Stimulated activated naive CD8-positive, alpha-beta T cell treated with anti-CD3 and anti-CD28 coated beads, Interleukin-15, amount 100 ng/mL, for 72 hours (primary cell): ENCODE results near the gene ADGRB2.

ENCODE experiments used
- ATAC-seq: fragments of 150-1000 bp; cut with Tn5 transposase; 2 replicates; pipeline ENCODE4 v1.10.0; 2021; ENCODE audit warnings: mild to moderate bottlenecking, moderate library complexity
- DNase-seq, 2 donors: peaks; one replicate each; pipeline ENCODE4 v3.0.0; 2021 to 2022
- H3K27ac Mint-ChIP-seq, 2 donors: one replicate each; pipeline ENCODE4 v1.8.0; 2022; ENCODE audit warnings: mild to moderate bottlenecking in 2 of 2, mixed read lengths in 2 of 2, moderate library complexity in 2 of 2
- H3K27me3 Mint-ChIP-seq: one replicate; pipeline ENCODE4 v1.8.0; 2022; ENCODE audit warnings: mixed read lengths
- H3K4me1 Mint-ChIP-seq: one replicate; pipeline ENCODE4 v1.8.0; 2022; ENCODE audit warnings: mild to moderate bottlenecking, mixed read lengths
- H3K4me3 Mint-ChIP-seq, 2 donors: one replicate each; pipeline ENCODE4 v1.8.0; 2022; ENCODE audit warnings: mild to moderate bottlenecking in 2 of 2, mixed read lengths in 2 of 2, moderate library complexity in 1 of 2
- H3K9me3 Mint-ChIP-seq, 2 donors: one replicate each; pipeline ENCODE4 v1.8.0; 2022; ENCODE audit warnings: mixed read lengths in 2 of 2

ADGRB2 gene

DNA sequence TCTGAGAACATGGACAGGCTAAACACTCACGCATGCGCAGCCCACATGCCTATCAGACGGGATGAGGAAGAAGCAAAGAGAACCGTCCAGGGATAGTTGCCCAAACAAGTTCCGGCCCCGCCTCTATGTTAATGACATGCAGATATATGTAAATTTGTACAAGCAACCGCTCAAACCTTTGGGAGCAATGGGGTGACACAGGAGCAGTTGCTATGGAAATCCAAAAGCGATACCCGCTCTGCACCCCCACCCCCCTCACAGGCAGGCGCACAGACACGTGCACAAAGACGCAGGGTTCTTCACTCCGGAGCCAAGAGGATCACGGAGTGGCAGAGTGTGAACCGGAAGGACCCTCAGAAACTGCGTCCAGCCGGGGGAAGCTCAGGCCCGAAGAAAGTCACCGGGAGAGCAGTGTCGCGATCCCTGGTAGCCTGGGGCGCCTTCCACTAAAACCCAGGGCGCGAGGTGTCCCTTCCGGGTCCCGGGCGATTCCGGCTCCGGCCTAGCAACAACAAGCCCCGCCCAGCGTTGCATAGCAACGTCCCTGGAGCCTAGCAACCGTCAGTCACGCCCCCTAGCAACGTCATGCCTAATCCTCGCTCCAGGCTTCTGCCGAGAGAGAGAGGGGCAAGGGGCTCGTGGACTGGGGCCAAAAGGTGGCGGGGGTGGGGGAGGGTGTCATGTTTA lies 24.1 kb upstream of the ADGRB2 start:
- H3K27me3 Mint-ChIP-seq = no peaks in the 10 kb centered on the region
- peaks cover 25% of the 10 kb centered on the region for H3K4me1 Mint-ChIP-seq
- H3K4me3 Mint-ChIP-seq = peak overlapping the region; percentile 83 to 88
- DNase-seq (peak; percentile 86 to 91), ATAC-seq (peak; percentile 83)
- no peaks in the 10 kb centered on the region for H3K9me3 Mint-ChIP-seq
- peak overlapping the region; percentile 84 to 92 for H3K27ac Mint-ChIP-seq

DNA sequence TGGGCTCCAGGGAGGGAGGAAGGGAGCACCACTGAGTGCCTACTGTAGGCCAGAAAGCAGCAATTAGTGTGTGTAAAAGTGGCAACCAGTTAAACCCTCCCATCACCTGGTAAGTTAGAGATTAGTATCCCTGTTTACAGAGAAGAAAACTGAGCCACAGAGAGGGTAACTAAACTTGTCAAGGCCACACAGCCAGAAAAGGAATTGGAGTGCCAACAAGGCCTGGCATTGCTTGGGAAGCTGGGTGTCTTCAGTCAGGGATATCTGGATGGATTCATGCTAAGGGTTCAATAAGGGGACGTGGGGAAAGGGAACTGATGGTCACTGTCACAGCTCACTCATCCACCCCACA lies 23.6 kb upstream of the ADGRB2 start:
- H3K27ac Mint-ChIP-seq = peak overlapping the region in 1 of 2 donors; percentile 74
- DNase-seq (no peak), ATAC-seq (no peak)
- peak overlapping the region; percentile 83 to 88 for H3K4me3 Mint-ChIP-seq
- no peaks in the 10 kb centered on the region for H3K27me3 Mint-ChIP-seq
- peaks cover 25% of the 10 kb centered on the region for H3K4me1 Mint-ChIP-seq
- no peaks in the 10 kb centered on the region for H3K9me3 Mint-ChIP-seq

DNA sequence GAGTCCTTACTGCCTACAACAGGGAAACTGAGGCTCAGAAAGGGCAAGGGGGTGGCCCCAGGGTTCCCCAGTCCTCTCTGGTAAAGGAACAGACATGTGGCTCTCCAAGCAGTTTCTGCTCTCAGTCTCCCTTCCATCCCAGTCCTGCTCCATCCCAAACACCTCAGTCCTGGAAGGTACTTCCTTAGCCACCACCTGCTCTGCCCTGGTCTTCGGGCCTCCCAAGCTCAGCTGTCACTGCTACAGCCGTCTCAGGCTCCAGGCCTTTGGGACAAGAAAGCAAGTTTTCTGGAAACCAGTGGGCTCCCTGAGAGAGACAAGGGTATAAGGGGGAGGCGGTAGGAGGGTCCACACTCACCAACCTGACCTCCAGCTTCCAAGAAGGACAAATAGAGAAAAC lies 23.1 kb upstream of the ADGRB2 start:
- ATAC-seq = no peak
- no peak for DNase-seq
- peaks cover 25% of the 10 kb centered on the region for H3K4me1 Mint-ChIP-seq
- no peaks in the 10 kb centered on the region for H3K27me3 Mint-ChIP-seq
- H3K9me3 Mint-ChIP-seq = no peaks in the 10 kb centered on the region
- no peak overlapping the region for H3K27ac Mint-ChIP-seq
- H3K4me3 Mint-ChIP-seq = peak overlapping the region; percentile 83 to 88

DNA sequence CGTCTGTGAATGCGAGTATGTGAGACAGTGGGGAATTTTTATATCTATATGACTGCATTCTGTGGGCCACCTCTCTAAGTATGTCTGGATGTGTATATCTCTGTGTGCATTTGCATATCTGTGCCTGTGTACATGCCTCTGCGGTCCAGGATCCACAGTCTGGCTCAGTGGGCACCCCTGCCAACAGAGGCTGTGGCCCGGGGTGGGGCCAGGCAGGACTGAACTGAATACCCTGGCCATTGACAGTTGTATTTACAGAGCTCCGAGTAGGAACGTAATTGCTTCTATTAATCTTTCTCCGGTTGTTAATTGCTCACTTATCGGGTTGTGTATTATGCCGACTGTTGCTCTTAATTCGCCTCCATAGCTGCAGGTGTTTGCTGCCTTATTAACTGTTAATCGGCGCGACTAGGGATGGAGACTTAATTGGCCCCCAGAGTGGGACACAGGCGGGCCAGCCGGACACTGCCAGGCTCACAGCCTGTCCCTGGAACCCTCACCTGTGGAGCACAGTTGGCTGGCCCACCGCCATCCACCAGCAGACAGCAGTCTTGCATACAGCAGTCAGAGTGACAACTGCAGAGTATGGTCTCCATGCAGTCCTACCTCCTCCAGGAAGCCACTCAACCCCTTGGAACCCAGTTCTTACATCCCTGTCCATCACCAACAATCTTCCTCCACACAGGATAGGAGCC lies 22.4 kb upstream of the ADGRB2 start:
- DNase-seq (no peak), ATAC-seq (no peak)
- Mint-ChIP-seq H3K27me3 (no peaks in the 10 kb centered on the region), H3K9me3 (no peaks in the 10 kb centered on the region), H3K4me1 (peaks cover 25% of the 10 kb centered on the region), H3K27ac (no peak overlapping the region), H3K4me3 (no peak overlapping the region)

- Mint-ChIP-seq H3K27ac (no peak overlapping the region), H3K4me3 (no peak overlapping the region), H3K4me1 (peaks cover 25% of the 10 kb centered on the region)
Measured at GRCh38 chr1:31785947-31786290, 21.8 kb upstream of the ADGRB2 start.

DNA sequence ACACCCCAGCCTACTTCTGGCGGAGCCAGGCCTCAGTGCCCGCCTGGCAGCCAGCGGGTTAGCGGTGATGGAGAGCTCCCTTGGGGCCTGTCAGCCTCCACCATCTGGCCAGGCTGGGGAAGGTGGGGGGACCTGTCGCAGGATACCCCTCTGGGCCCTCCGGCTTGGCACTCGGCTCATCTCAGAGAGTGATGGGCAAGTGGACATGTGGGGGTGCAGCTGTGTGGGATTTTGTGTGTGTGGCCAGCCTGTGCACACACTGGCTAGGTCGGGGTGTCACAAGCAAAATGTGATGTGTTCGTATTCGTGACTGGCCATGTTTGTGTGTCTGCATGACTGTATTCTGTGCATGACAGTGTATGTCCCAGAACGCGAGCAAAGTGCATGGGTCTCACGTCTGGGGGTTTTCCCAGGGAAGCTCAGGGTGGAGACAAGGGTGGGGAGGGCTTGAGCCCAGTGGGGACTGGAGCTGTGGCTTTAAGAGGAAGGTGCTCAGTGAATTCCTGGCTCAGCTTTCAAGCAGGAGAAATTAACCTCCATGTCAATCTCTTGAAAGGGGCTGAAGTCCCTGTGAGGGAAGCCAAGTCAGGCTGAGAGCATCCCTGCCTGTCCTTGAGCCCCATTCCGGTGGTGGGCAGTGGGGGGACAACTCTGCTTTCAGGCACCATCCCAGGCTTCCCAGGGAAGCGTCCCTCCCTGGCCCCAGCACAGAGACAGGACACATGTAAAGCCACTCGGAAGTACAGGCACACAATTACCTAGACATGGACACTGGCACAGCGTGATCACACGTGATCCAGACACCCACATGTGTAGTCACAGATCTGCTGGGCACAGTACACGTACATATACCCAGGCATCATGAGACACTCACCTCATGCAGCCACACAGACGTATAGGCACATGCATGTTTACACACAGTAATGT lies 21.1 kb upstream of the ADGRB2 start:
- no peaks in the 10 kb centered on the region for H3K27me3 Mint-ChIP-seq
- ATAC-seq (no peak), DNase-seq (no peak)
- peaks cover 30% of the 10 kb centered on the region for H3K4me1 Mint-ChIP-seq
- no peaks in the 10 kb centered on the region for H3K9me3 Mint-ChIP-seq
- H3K27ac Mint-ChIP-seq = peak overlapping the region in 1 of 2 donors; percentile 69
- no peak overlapping the region for H3K4me3 Mint-ChIP-seq

More at GRCh38 chr1:31785947-31786290, 21.8 kb upstream of the ADGRB2 start:
- DNase-seq = no peak
- Mint-ChIP-seq H3K27me3 (no peaks in the 10 kb centered on the region), H3K9me3 (no peaks in the 10 kb centered on the region)
- no peak for ATAC-seq

DNA sequence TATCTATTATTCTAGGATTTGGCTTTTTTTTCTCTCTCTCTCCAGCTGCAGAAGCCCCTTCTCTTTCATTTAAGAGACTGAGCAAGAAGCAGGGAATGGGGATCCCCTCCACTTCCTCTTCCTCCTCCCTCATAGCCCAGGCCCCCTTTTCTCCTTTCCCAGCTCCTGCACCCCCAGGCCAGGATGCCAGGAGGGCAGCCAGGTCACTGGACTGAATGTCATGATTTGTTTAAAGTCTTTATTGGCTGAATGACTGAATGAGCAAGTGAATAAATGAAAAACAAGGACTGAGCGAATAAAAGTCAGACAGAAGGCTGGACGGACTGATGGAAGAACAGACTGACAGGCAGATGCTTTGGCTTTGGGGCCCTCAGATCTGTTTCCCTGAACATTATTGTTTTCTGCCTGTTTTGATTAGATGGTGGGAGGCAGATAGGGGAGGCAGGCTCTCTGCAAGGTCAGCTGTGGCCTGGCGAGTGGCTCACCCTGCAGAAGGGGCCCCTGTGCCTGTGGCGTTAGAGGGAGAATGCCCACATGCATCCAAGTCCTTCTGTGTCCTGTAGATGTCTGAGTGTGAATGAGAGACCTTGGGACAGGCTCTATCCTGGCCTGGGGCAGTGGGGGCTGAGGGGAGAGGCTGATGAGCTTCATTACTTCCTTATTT lies 20.3 kb upstream of the ADGRB2 start:
- Mint-ChIP-seq H3K4me1 (peaks cover 22% of the 10 kb centered on the region), H3K4me3 (no peak overlapping the region), H3K27ac (no peak overlapping the region), H3K9me3 (no peaks in the 10 kb centered on the region), H3K27me3 (no peaks in the 10 kb centered on the region)
- ATAC-seq (no peak), DNase-seq (no peak)

DNA sequence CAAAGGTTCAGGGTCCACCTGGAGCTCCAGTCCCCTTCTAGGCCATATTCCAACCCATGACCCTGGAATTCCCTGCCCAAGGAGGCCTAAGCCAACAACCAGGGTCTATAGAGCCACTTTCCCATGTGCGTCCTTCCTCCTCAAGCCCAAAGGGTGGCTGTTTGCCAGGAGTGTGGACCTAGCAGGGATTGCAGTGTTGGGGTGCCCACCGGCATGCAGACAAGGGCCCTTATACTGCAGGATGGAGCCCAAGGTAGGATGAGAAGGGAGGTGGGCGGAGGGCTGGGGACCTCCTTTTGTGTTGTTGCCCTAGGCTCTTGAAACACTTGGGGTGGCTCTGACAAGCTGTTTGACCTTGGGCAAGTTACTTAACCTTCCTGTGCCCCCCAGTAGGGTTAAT lies 19.7 kb upstream of the ADGRB2 start:
- Mint-ChIP-seq H3K9me3 (no peaks in the 10 kb centered on the region), H3K4me3 (no peak overlapping the region), H3K27me3 (no peaks in the 10 kb centered on the region), H3K4me1 (peaks cover 17% of the 10 kb centered on the region), H3K27ac (no peak overlapping the region)
- no peak for DNase-seq
- ATAC-seq = no peak

DNA sequence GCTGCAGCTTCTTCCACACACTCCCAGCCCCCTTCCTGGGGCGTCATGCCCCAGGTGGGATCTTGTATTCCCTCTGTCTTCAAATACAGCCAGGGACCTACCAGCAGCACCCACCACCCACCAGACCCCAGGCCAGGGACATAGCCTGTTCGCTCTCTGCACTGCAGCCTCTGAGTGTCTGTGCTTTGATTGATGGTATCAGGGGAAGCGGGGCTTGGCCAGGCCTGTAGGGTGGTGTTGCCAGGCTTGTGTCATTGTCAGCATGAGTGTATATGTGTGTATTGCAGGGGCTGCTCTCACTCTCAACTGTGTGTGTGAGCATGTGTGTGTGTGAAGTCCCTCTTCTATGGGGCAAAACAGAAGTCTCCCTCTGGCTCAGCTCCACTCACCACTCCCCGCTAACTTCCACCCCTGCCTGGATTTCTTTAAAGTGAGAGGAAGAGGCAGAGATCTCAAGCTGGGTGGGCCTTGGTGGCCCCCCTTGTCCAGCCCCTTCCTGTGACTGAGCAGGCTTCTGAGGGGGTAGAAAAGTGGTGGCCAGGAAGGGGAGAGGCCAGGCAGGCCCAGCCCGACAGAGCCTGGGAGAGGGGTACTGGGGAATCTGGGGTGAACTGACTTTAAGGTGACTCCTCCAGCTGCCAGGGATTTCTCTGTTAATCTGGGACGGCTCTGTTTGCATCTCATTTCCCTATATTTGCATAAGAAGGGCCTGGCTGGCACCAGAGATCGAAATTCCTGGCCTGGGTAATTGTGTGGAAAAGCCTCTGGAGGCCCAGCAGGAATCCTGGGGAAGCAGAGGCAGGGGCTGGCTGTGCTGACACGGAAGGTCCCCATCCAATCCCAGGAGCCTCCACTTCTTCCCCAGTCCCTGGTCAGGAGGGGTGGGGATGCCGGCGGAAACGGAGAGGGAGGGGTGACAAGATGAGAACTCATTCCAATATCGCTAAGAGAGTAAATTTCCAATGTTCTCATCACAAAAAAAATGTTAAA lies 18.6 kb upstream of the ADGRB2 start:
- Mint-ChIP-seq H3K4me1 (peaks cover 11% of the 10 kb centered on the region), H3K27me3 (peaks cover 4% of the 10 kb centered on the region), H3K9me3 (no peaks in the 10 kb centered on the region), H3K27ac (no peak overlapping the region), H3K4me3 (no peak overlapping the region)
- no peak for ATAC-seq
- no peak for DNase-seq

- no peak for DNase-seq
- peaks cover 6% of the 10 kb centered on the region for H3K4me1 Mint-ChIP-seq
- peaks cover 13% of the 10 kb centered on the region for H3K27me3 Mint-ChIP-seq
- H3K27ac Mint-ChIP-seq = no peak overlapping the region
- no peak overlapping the region for H3K4me3 Mint-ChIP-seq
- ATAC-seq = peak; percentile 56
- no peaks in the 10 kb centered on the region for H3K9me3 Mint-ChIP-seq
Measured at GRCh38 chr1:31781756-31782371, 17.7 kb upstream of the ADGRB2 start.

DNA sequence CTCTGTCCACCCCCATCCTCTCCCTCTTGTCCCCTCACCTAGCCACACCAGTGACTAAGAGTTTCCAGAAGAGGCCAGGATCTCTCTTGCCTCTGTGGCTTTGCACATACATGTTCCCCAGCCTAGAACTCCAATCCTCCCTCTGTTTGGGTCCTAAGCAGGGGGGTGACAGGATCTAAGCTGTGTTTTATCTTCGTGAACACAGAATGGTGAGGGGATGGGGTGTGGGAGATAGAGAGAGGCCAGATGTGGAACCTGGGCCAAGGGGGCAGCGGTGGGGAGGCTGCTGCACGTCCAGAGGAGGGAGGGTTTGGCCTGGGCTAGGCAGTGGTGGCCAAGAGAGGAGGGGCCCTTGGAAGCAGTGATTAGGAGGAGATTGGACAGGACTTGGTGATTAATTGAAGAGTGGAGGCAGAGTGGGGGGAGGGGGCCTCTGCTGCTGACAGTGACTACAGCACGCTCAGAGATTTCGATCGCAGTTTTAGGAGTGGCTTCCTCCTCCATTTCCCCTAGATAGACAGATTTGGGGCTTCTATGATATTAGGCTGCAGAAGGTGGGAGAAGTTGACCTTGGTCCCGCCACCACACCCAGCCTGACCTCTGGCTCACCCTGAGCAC lies 17.1 kb upstream of the ADGRB2 start:
- H3K27ac Mint-ChIP-seq = no peak overlapping the region
- no peak for ATAC-seq
- H3K9me3 Mint-ChIP-seq = no peaks in the 10 kb centered on the region
- no peak for DNase-seq
- no peak overlapping the region for H3K4me3 Mint-ChIP-seq
- H3K4me1 Mint-ChIP-seq = peaks cover 6% of the 10 kb centered on the region
- H3K27me3 Mint-ChIP-seq = peaks cover 19% of the 10 kb centered on the region

GRCh38 chr1:31780632-31781031 lies 16.5 kb upstream of the ADGRB2 start:
- Mint-ChIP-seq H3K4me1 (peaks cover 6% of the 10 kb centered on the region), H3K27me3 (peaks cover 23% of the 10 kb centered on the region), H3K9me3 (no peaks in the 10 kb centered on the region), H3K4me3 (no peak overlapping the region), H3K27ac (no peak overlapping the region)
- ATAC-seq (no peak), DNase-seq (no peak)

- Mint-ChIP-seq H3K27ac (peak overlapping the region in 1 of 2 donors; percentile 20), H3K27me3 (peaks cover 30% of the 10 kb centered on the region), H3K9me3 (no peaks in the 10 kb centered on the region), H3K4me1 (peaks cover 6% of the 10 kb centered on the region), H3K4me3 (no peak overlapping the region)
- DNase-seq (no peak), ATAC-seq (no peak)
Measured at GRCh38 chr1:31779687-31780086, 15.5 kb upstream of the ADGRB2 start.
